Measurements from ENCODE around the gene MYO1H. TPM values are rescaled to one million over a fixed set of nuclear protein-coding genes. Genes with fewer than 3 reads are reported as not detected.

The MYO1H gene
- total and polyA plus RNA-seq, 2 of the 13 experiments (the other 11 are each of a cell fraction or from before 2014, with no cell fraction given): not detected

GRCh38 chr12:109307051-109307450 is 40.6 kb upstream of the MYO1H start (continued):
- no peak for TF ChIP-seq ZBTB4 (CRISPR knock-in tag; IDR thresholded peaks at IDR 0.05; ENCODE audit: borderline replicate concordance)
- TF ChIP-seq ZNF800 (CRISPR knock-in tag; IDR thresholded peaks at IDR 0.05): no peak
- no peak for TF ChIP-seq SMAD9 (CRISPR knock-in tag; IDR thresholded peaks at IDR 0.05)
- TF ChIP-seq NR0B2 (CRISPR knock-in tag; IDR thresholded peaks at IDR 0.05): no peak
- TF ChIP-seq RARG (CRISPR knock-in tag; IDR thresholded peaks at IDR 0.05; ENCODE audit: low read depth): no peak
- no peak for TF ChIP-seq ZNF724P (CRISPR knock-in tag; IDR thresholded peaks at IDR 0.05; ENCODE audit: borderline replicate concordance)
- TF ChIP-seq ZNF619 (CRISPR knock-in tag; IDR thresholded peaks at IDR 0.05): no peak
- no peak for TF ChIP-seq KIAA2018 (CRISPR knock-in tag; IDR thresholded peaks at IDR 0.05; ENCODE audit: borderline replicate concordance)
- no peak for TF ChIP-seq SNAPC5 (CRISPR knock-in tag; IDR thresholded peaks at IDR 0.05; ENCODE audit: borderline replicate concordance)
- no peak for TF ChIP-seq PAX8 (CRISPR knock-in tag; IDR thresholded peaks at IDR 0.05; ENCODE audit: borderline replicate concordance)
- no peak for TF ChIP-seq ZNF296 (CRISPR knock-in tag; conservative IDR thresholded peaks at IDR 0.05)
- peak; percentile 48; the same call in 1 of the 2 replicates for TF ChIP-seq ZNF451 (CRISPR knock-in tag; IDR thresholded peaks at IDR 0.05)
- TF ChIP-seq ZNF557 (CRISPR knock-in tag; IDR thresholded peaks at IDR 0.05): no peak

All from HepG2 (cell line).